Embryonic facial prominence (tissue), 1 donor: ENCODE measurements around the gene MRPL51.

Source experiments
- DNase-seq: peaks from one replicate; pipeline ENCODE4 v3.0.0-alpha.2; 2016; ENCODE audit errors: extremely low spot score

MRPL51 gene

GRCh38 chr12:6461401-6462233, 31.4 kb downstream of the MRPL51 start:
- DNase-seq, result no peak

DNA sequence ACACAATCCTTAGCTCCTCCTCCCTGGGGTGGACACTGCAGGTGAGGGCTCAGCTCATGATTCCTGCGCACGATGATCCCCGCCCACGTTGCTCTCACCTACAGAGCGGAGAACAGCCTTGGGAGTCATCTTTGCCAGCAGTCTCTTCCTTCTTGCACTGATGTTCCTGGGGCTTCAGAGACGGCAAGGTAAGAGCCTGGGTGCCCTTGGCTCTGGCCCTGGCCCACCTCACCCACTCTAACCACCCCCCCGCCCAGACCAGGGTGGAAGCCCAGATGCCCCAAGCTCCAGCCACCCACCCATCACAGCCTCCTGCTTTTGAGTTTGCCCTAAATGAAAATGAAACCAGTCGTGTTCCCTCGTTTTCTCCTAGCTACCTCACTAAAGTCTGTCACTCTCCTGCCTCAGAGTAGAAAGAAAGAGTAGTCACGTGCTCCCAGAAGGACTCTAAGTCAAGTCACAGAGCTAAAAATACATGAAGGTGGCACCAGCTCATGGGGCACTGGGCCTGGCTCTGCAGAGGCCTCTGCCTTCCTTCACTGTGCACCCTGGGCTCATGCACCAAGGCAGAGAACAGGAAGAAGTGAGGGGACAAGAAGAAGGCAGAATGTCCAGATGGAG, 32.2 kb downstream of the MRPL51 start:
- DNase-seq, result no peak

DNA sequence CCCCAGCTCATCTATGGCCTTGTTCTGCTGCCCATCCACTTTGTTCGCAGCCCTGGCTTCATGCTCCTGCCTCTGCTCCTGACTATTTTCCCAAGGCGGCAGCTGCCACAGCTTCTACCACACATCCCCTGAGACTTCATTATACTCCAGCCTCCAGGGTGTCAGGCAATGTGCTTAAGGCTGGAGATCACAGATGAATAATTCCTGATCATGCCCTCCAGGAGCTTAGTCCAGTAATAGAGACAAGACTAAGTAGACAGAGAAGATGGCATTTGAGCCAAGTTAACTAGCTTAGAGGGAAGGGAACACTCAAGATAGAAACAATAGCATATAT, 34.1 kb downstream of the MRPL51 start:
- no peak for DNase-seq

GRCh38 chr12:6458281-6459003, 34.6 kb downstream of the MRPL51 start:
- DNase-seq, result no peak

DNA sequence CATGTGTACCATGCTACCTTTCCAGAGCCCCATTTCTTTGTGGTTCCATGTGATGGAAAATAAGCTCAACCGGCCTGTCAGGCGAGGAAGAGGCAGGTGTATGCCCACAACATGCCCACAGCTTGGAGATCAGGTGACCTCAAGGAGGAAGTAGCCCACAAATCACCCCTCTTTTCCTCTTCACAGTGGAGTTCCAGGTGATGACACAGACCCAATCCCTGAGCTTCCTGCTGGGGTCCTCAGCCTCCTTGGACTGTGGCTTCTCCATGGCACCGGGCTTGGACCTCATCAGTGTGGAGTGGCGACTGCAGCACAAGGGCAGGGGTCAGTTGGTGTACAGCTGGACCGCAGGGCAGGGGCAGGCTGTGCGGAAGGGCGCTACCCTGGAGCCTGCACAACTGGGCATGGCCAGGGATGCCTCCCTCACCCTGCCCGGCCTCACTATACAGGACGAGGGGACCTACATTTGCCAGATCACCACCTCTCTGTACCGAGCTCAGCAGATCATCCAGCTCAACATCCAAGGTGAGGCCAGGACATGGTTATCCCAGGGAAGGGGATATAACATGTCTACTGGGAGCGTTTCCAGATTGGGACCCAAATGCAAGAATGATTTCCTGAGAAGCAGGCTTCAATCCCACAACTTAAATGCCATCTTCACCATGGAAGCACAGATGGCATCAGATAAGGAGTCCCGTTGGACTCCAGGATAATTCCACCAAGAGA, 35.7 kb downstream of the MRPL51 start:
- DNase-seq, result no peak

DNA sequence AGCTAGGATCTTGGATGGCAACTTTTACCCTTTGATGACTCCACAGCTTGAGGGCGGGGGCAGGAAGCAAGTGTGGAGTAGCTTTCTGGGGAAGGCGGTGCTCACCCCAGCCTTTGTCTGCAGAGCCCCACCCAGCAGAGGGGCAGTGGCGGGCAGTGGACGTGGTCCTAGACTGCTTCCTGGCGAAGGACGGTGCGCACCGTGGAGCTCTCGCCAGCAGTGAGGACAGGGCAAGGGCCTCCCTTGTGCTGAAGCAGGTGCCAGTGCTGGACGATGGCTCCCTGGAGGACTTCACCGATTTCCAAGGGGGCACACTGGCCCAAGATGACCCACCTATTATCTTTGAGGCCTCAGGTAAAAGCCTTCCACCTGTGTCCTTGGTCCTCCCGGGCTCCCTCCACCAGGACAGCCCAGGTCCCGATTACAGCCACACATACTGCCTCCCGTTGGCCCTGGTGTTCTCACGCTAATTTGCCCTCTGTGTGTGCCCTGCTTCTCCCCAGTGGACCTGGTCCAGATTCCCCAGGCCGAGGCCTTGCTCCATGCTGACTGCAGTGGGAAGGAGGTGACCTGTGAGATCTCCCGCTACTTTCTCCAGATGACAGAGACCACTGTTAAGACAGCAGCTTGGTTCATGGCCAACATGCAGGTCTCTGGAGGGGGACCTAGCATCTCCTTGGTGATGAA, 40.0 kb downstream of the MRPL51 start:
- no peak for DNase-seq

- DNase-seq, result no peak
Measured at GRCh38 chr12:6452245-6452943, 40.7 kb downstream of the MRPL51 start.

GRCh38 chr12:6451348-6452244, 41.5 kb downstream of the MRPL51 start, which contains the start of gene TAPBPL:
Gene TAPBPL, plus strand, starts transcription at chr12:6452042. Its CDS starts 207 bp downstream, at chr12:6452249.
- DNase-seq, result peak; percentile 57

GRCh38 chr12:6450869-6451347, 42.2 kb downstream of the MRPL51 start:
- no peak for DNase-seq

DNA sequence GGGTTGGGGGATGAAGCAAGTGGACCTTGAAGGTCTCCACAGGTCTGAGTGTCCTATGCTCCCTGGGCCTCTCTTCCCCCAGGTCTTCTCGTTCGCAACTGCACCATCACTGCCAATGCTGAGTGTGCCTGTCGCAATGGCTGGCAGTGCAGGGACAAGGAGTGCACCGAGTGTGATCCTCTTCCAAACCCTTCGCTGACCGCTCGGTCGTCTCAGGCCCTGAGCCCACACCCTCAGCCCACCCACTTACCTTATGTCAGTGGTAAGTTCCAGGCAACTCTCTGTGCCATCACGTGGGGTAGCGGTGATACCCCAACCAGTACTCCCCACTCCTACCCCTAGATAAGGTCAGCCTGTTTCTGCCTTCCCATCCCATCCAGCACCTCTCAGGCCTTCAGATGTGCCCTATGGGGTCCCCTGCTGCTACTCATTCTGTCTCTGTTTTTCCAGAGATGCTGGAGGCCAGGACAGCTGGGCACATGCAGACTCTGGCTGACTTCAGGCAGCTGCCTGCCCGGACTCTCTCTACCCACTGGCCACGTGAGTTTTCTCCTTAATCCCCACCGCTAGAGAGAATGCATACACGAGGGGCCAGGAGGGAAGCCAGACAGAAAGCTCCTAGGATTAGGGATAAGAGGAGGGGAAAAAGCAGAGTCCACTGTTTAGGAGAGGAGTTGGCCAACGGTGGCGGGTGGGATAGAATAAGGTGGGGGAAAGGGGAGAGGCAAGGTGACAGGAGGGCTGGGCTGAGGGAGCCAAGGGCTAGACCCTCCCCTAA, 42.8 kb downstream of the MRPL51 start:
- no peak for DNase-seq

- no peak for DNase-seq
Measured at GRCh38 chr12:6444704-6445688, 48.1 kb downstream of the MRPL51 start, which contains the start of gene CD27. Gene CD27, plus strand, starts transcription at chr12:6444955. Its CDS starts 141 bp downstream, at chr12:6445096.

DNA sequence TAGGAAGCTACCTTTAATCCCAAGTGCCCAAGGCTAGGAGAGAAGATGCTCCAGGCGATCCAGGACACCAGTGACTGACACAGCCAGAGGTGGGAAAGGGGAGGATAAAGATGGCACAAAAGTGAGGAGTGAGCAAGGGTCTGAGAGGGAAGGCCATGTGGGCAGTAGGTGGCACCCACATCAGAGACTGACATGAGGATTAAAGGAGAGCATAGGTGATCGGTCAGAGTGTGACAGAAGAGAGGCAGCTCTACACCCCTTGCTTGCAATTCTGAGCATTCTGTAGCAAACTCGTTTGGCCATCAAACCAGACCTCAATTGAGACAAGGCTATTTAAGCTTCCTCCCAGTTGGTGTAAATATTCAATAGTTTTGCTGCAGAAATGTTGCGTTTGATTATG, 49.0 kb downstream of the MRPL51 start:
- no peak for DNase-seq

DNA sequence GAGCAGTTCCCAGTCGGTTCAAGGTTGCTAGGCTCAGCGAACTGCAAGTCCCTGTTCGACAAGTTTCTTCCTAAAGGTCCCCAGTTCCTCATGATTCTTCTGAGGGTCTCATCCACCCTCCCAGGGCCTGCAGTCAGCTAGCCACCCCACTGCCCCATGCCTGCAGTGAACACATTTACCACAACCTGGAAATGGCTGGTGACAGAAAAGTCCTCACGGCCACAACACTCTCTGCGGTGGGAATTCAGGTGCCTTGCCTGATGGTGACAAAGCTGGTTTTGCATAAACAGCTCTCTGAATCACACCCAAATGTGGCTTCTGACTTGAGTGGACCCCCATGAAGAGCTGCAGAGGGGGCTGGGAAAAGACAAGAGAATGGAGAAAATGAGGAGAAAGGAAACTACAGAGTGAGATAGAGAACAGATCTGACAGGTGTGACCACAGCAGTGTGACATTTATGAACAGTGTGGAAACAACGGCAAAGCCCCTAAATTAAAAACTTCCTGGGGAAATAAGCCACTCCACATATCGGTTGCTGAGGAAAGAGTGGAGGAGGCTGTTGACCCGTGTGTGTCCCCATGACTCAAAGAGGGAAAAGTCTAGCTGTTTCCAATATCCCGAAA, 49.6 kb downstream of the MRPL51 start:
- DNase-seq, result no peak

GRCh38 chr12:6442836-6443235, 50.2 kb downstream of the MRPL51 start:
- DNase-seq, result no peak
